Stomach (tissue), 9 donors: ENCODE data around the gene FAM107B. TPM values are rescaled to one million over a fixed set of nuclear protein-coding genes. Genes with fewer than 3 reads are reported as not detected.
"Not testable (repeated sequence)": the region's sequence is repeated elsewhere in the genome, so short reads cannot be mapped to it uniquely, and the experiment has no call there.

Experiments used
- DNase-seq, 2 donors: peaks; one replicate each; pipeline versions ENCODE4 v3.0.0 to v3.0.0-alpha.2; 2013 to 2019
- H3K27ac ChIP-seq, 5 donors: fragments of 200-600 bp in 4 of 5; sonication (generic) in 4 of 5; one replicate each; pipeline ENCODE4 v1.5.1; 2013 to 2019; ENCODE audit warnings: mild to moderate bottlenecking in 1 of 5, moderate library complexity in 1 of 5
- H3K27me3 ChIP-seq, 3 donors: fragments of 200-600 bp; sonication (generic); one replicate each; pipeline ENCODE4 v1.5.1; 2017 to 2019; ENCODE audit warnings: mixed run types in 1 of 3
- H3K36me3 ChIP-seq, 4 donors: fragments of 200-600 bp; sonication (generic); 1 replicate in 3 of 4; 2 replicates in 1 of 4; pipeline ENCODE4 v1.5.1; 2016 to 2019
- H3K4me1 ChIP-seq, 4 donors: fragments of 200-600 bp; sonication (generic); one replicate each; pipeline ENCODE4 v1.5.1; 2016 to 2019
- H3K4me3 ChIP-seq, 4 donors: fragments of 200-600 bp; sonication (generic) in 3 of 4; one replicate each; pipeline ENCODE4 v1.5.1; 2016 to 2019; ENCODE audit warnings: mild to moderate bottlenecking in 1 of 4
- H3K9me3 ChIP-seq, 4 donors: fragments of 200-600 bp; sonication (generic); one replicate each; pipeline ENCODE4 v1.5.1; 2016 to 2019
- EP300 ChIP-seq: sonication (generic); formaldehyde crosslinking; IDR thresholded peaks from one replicate; pipeline ENCODE4 v1.6.1; 2017; ENCODE audit warnings: antibody characterized with exemption
- POLR2A ChIP-seq, 4 donors: fragments of 450-650 bp; IDR thresholded peaks; one replicate each; pipeline ENCODE4 v1.6.1; 2016; ENCODE audit warnings: antibody characterized with exemption in 4 of 4, control low read depth in 2 of 4, mild to moderate bottlenecking in 1 of 4, moderate library complexity in 1 of 4
- POLR2AphosphoS5 ChIP-seq, 3 donors: sonication (generic); formaldehyde crosslinking; IDR thresholded peaks; one replicate each; pipeline ENCODE4 v1.6.1; 2016; ENCODE audit warnings: antibody characterized with exemption in 3 of 3
- WGBS, 5 donors: extraction: QIAGEN DNeasy Blood & Tissue Kit in 3 of 5; methylation state at CpG; one replicate each; pipeline versions ENCODE4 v1.1.5 to v1.1.7; 2013 to 2018; 5-methylcytosine and 5-hydroxymethylcytosine counted together
- intact Hi-C: fragments of 100-400 bp; cut with DNase I; formaldehyde crosslinking; loops from one replicate; pipeline ENCODE4 v1.15.1; 2023; ENCODE audit warnings: low total_unique reads
- polyA plus RNA-seq, 3 donors: library from polyadenylated mRNA; stranded (reverse); fragments of 200-250 nt; gene quantifications; one replicate each; pipeline ENCODE4 v1.2.3, GENCODE V29; 2013
- total RNA-seq, 5 donors: library from RNA; depleted of rRNA; stranded (reverse); fragments of >200 nt; gene quantifications; one replicate each; pipeline versions ENCODE4 v1.1.0 to v1.2.3, GENCODE V29; 2014 to 2016
- TF ChIP-seq, protein P1 (sequence below), 7 experiments: fragments of 450-650 bp in 4 of 7; fragments of 200-600 bp in 3 of 7; sonication (generic) in 3 of 7; IDR thresholded peaks; one replicate each; pipeline ENCODE4 v1.5.1; 2016 to 2019; ENCODE audit warnings: antibody characterized with exemption in 7 of 7, control low read depth in 2 of 7, mild to moderate bottlenecking in 1 of 7
- donor health status: healthy with polysubstance abuse.
- donor health status: Bipolar disorder and iron deficiency.
- donor health status: healthy.

Gene FAM107B
- total and polyA plus RNA-seq, 8 donors, result 18.7 to 397 (median 160) TPM

DNA sequence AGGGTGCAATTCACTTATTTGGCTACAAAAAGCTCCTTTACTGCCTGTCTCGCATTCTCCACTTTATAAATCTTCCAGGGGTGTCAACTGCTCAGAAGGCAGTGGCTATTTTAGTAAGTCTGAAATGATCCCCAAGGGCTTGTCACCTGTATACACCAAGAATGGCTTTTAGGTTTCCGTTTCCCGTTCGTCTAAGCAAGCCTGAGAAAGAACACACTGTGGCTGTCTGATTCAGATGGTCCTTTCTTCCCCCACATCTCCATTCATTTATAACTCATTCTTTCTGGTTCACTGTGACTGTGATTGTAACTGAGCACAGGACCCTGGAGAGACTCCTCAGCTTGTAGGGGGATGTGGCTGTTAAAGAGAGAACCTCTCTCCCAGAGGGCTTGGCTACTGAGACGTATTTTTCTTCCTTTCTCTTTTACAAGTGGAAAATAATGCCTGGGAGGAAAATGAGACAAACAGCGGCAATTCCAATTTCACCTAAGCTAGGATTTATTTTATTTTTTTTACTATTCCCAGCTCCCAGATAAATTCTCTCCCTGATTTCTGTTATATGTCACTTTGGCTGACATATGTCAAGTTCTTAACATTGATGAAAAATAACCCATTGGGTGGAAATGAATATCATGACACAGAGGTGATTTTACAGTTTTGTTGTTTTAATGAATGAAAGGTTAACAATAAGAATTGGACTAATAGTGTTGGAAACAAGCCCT lies 129.3 kb downstream of the FAM107B start:
- H3K27me3 ChIP-seq, result no peaks in the 10 kb centered on the region
- no peaks in the 10 kb centered on the region for H3K36me3 ChIP-seq
- H3K9me3 ChIP-seq, result no peaks in the 10 kb centered on the region
- H3K4me3 ChIP-seq, result no peak overlapping the region
- H3K4me1 ChIP-seq, result peaks cover 10 to 19% (median 17%) of the 10 kb centered on the region in 4 donors
- DNase-seq, result no peak
- 61 to 85% (median 78%) methylated on average over 6 of the region's 6 CpGs for WGBS, 5 donors
- TF ChIP-seq EP300 (no peak), POLR2A (IDR thresholded peaks at IDR 0.05) (no peak), POLR2AphosphoS5 (IDR thresholded peaks at IDR 0.05) (no peak)
- TF ChIP-seq, protein P1, sequence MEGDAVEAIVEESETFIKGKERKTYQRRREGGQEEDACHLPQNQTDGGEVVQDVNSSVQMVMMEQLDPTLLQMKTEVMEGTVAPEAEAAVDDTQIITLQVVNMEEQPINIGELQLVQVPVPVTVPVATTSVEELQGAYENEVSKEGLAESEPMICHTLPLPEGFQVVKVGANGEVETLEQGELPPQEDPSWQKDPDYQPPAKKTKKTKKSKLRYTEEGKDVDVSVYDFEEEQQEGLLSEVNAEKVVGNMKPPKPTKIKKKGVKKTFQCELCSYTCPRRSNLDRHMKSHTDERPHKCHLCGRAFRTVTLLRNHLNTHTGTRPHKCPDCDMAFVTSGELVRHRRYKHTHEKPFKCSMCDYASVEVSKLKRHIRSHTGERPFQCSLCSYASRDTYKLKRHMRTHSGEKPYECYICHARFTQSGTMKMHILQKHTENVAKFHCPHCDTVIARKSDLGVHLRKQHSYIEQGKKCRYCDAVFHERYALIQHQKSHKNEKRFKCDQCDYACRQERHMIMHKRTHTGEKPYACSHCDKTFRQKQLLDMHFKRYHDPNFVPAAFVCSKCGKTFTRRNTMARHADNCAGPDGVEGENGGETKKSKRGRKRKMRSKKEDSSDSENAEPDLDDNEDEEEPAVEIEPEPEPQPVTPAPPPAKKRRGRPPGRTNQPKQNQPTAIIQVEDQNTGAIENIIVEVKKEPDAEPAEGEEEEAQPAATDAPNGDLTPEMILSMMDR (IDR thresholded peaks at IDR 0.05), result no peak
- intact Hi-C loops, result no loop called here
- H3K27ac ChIP-seq, result no peak overlapping the region

DNA sequence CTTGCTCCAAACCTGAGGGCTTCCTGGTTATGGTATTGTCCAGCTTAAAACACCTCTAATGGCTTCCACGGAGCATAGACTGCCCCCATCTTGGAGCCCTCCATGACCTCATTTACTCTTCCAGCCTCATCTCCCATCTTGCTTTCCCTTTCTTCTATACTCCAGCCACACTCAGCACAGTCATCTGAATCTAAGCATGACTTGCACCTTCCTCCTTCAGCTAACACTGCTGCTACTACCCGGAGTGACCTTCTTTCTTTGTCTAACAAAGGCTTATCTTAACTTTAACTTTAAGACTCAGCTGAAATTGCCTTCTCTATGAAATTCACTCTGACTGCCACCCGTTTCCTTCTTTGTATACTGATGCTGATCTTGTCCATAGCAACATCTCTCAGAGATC lies 135.1 kb downstream of the FAM107B start:
- Histone ChIP-seq H3K27ac (peak overlapping the region in 3 of 5 donors; percentile 7 to 28 (median 7)), H3K9me3 (no peaks in the 10 kb centered on the region), H3K27me3 (no peaks in the 10 kb centered on the region), H3K4me3 (no peak overlapping the region), H3K4me1 (no peaks in the 10 kb centered on the region), H3K36me3 (no peaks in the 10 kb centered on the region)
- peak in 1 of 2 donors; percentile 63 for DNase-seq
- 37 to 61% (median 41%) methylated on average over 3 of the region's 3 CpGs for WGBS, 5 donors
- TF ChIP-seq, protein P1 (IDR thresholded peaks at IDR 0.05), result no peak
- TF ChIP-seq POLR2AphosphoS5 (IDR thresholded peaks at IDR 0.05), result peak in 1 of 3 donors; percentile 61
- intact Hi-C loops, result no loop called here

DNA sequence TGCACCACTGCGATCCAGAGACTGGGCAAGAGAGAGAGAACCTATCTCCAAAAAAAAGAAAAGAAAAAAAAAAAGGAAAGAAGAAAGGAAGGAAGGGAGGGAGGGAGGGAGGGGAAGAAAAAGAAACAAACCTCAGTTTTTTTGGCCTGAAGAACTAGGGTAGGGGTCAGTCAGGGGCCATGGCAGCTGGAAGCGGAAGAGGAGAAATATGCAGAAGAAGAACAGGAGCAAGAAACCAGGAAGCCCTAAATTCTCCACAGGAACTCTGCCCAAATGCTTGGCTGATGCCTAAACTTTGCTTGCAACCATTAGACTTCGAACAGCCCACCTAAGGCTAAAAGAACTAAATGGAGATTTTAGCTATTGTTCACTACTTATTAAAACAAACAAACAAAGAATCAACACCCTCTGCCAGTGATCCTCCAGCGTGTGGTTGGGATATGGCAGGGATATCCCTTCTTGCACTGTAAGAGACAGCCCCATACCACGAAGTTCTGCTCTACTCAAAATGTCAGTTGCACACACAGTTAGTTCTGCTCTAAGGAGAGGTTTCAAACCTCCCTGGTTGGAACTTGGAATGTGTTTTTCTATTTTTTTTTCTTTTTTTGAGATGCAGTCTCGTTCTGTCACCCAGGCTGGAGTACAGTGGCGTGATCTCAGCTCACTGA lies 139.5 kb downstream of the FAM107B start:
- Histone ChIP-seq H3K4me3 (no peak overlapping the region), H3K27me3 (no peaks in the 10 kb centered on the region), H3K27ac (no peak overlapping the region), H3K9me3 (no peaks in the 10 kb centered on the region), H3K4me1 (no peaks in the 10 kb centered on the region), H3K36me3 (no peaks in the 10 kb centered on the region)
- TF ChIP-seq POLR2AphosphoS5 (IDR thresholded peaks at IDR 0.05) (no peak), EP300 (no peak), POLR2A (IDR thresholded peaks at IDR 0.05) (no peak)
- TF ChIP-seq, protein P1 (IDR thresholded peaks at IDR 0.05), result no peak
- no peak for DNase-seq
- intact Hi-C loops, result no loop called here
- 67 to 85% (median 77%) methylated on average over 7 of the region's 7 CpGs for WGBS, 5 donors

DNA sequence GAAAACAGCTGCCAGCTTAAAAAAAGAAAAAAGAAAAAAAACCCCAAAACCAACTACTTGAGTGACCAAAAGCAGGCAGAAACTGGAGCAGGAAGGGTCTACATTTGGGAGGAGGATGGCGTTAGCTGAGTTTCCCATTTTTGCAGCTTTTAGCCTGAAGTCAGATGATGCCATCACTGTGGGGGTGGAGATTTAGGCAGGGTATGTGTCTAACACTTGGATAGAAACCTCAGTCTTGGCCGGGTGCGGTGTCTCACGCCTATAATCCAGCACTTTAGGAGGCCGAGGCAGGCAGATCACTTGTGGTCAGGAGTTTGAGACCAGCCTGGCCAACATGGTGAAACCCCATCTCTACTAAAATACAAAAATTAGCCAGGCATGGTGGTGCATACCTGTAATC lies 140.1 kb downstream of the FAM107B start:
- H3K27ac ChIP-seq, intact Hi-C loops, H3K27me3 ChIP-seq, H3K4me3 ChIP-seq, H3K9me3 ChIP-seq, H3K4me1 ChIP-seq, DNase-seq, H3K36me3 ChIP-seq: not testable (repeated sequence)
- 75 to 88% (median 86%) methylated on average over 5 of the region's 5 CpGs for WGBS, 5 donors
